H9 (cell line): ENCODE results near the gene P4HB. TPM values are rescaled to one million over a fixed set of nuclear protein-coding genes. Genes with fewer than 3 reads are reported as not detected.

Experiments used
- DNase-seq: peaks from one replicate; pipeline ENCODE4 v3.0.0-alpha.2; 2017
- H2AFZ ChIP-seq: one replicate; pipeline ENCODE4 v1.6.1; 2013; ENCODE audit warnings: mild to moderate bottlenecking, low read length, control low read depth, moderate library complexity
- H2AK5ac ChIP-seq: 2 replicates; pipeline ENCODE4 v1.6.1; 2013; ENCODE audit warnings: low read length, control low read depth, mixed read lengths; ENCODE audit not compliant: insufficient read length
- H2BK120ac ChIP-seq: one replicate; pipeline ENCODE4 v1.6.1; 2013; ENCODE audit warnings: low read depth, mild to moderate bottlenecking, low read length, control low read depth, inconsistent platforms; ENCODE audit not compliant: poor library complexity, severe bottlenecking
- H2BK12ac ChIP-seq: 2 replicates; pipeline ENCODE4 v1.6.1; 2013; ENCODE audit warnings: low read length, control low read depth, mixed read lengths, low read depth; ENCODE audit not compliant: insufficient read length
- H2BK15ac ChIP-seq: 2 replicates; pipeline ENCODE4 v1.6.1; 2013; ENCODE audit warnings: low read depth, low read length, control low read depth
- H2BK20ac ChIP-seq: one replicate; pipeline ENCODE4 v1.6.1; 2013; ENCODE audit warnings: low read depth, mild to moderate bottlenecking, low read length, control low read depth, inconsistent platforms; ENCODE audit not compliant: poor library complexity, severe bottlenecking
- H2BK5ac ChIP-seq: 2 replicates; pipeline ENCODE4 v1.6.1; 2013; ENCODE audit warnings: low read length, control low read depth, mixed read lengths; ENCODE audit not compliant: insufficient read length
- H3K14ac ChIP-seq: 2 replicates; pipeline ENCODE4 v1.6.1; 2013; ENCODE audit warnings: low read length, control low read depth; ENCODE audit not compliant: insufficient read depth
- H3K18ac ChIP-seq: 2 replicates; pipeline ENCODE4 v1.6.1; 2013; ENCODE audit warnings: low read depth, mild to moderate bottlenecking, mixed read lengths, low read length, control low read depth; ENCODE audit not compliant: insufficient read length
- H3K23ac ChIP-seq: 2 replicates; pipeline ENCODE4 v1.6.1; 2013; ENCODE audit warnings: low read length, control low read depth, mixed read lengths, low read depth; ENCODE audit not compliant: insufficient read length
- H3K23me2 ChIP-seq: 2 replicates; pipeline ENCODE4 v1.6.1; 2013; ENCODE audit warnings: low read depth, mild to moderate bottlenecking, mixed read lengths, low read length, control low read depth; ENCODE audit not compliant: insufficient read length, poor library complexity, severe bottlenecking
- H3K27ac ChIP-seq: 2 replicates; pipeline ENCODE4 v1.5.1; 2013; ENCODE audit warnings: low read length, control low read depth, mixed read lengths, low read depth; ENCODE audit not compliant: insufficient read length
- H3K27me3 ChIP-seq: 2 replicates; pipeline ENCODE4 v1.6.1; 2013; ENCODE audit warnings: low read length, control low read depth, inconsistent platforms; ENCODE audit not compliant: insufficient read depth
- H3K4ac ChIP-seq: 2 replicates; pipeline ENCODE4 v1.6.1; 2013; ENCODE audit warnings: low read depth, mild to moderate bottlenecking, control low read depth, inconsistent platforms, low read length, moderate library complexity
- H3K4me1 ChIP-seq: 2 replicates; pipeline ENCODE4 v1.6.1; 2013; ENCODE audit warnings: low read length, control low read depth, inconsistent platforms; ENCODE audit not compliant: insufficient read depth
- H3K4me2 ChIP-seq: 2 replicates; pipeline ENCODE4 v1.6.1; 2013; ENCODE audit warnings: low read length, control low read depth, mixed read lengths; ENCODE audit not compliant: insufficient read length, insufficient read depth
- H3K56ac ChIP-seq: 2 replicates; pipeline ENCODE4 v1.6.1; 2013; ENCODE audit warnings: low read depth, mild to moderate bottlenecking, mixed read lengths, low read length, control low read depth; ENCODE audit not compliant: insufficient read length
- H3K79me1 ChIP-seq: 2 replicates; pipeline ENCODE4 v1.6.1; 2013; ENCODE audit warnings: low read depth, mild to moderate bottlenecking, moderate library complexity, low read length, control low read depth, inconsistent platforms; ENCODE audit not compliant: insufficient read depth, poor library complexity, severe bottlenecking
- H3K79me2 ChIP-seq: 2 replicates; pipeline ENCODE4 v1.6.1; 2013; ENCODE audit warnings: low read length, control low read depth, inconsistent platforms; ENCODE audit not compliant: insufficient read depth
- H3K9ac ChIP-seq: 2 replicates; pipeline ENCODE4 v1.6.1; 2013; ENCODE audit warnings: low read length, control low read depth, mixed read lengths; ENCODE audit not compliant: insufficient read length; ENCODE audit errors: extremely low read depth
- H3K9me3 ChIP-seq: one replicate; pipeline ENCODE4 v1.6.1; 2013; ENCODE audit warnings: low read depth, low read length, inconsistent platforms; ENCODE audit not compliant: control insufficient read depth
- H3T11ph ChIP-seq: one replicate; pipeline ENCODE4 v1.6.1; 2013; ENCODE audit warnings: mild to moderate bottlenecking, low read length, control low read depth, inconsistent platforms
- H4K20me1 ChIP-seq: one replicate; pipeline ENCODE4 v1.6.1; 2013; ENCODE audit not compliant: control insufficient read depth, insufficient read length, insufficient read depth
- H4K5ac ChIP-seq: 2 replicates; pipeline ENCODE4 v1.6.1; 2013; ENCODE audit warnings: low read depth, mild to moderate bottlenecking, mixed read lengths, low read length, control low read depth; ENCODE audit not compliant: insufficient read length
- H4K8ac ChIP-seq: replicated peaks from 2 replicates; pipeline ENCODE4 v1.6.1; 2013; ENCODE audit warnings: low read length, control low read depth, mixed read lengths, low read depth; ENCODE audit not compliant: insufficient read length
- H4K91ac ChIP-seq: 2 replicates; pipeline ENCODE4 v1.6.1; 2013; ENCODE audit warnings: low read depth, mild to moderate bottlenecking, moderate library complexity, mixed read lengths, low read length, control low read depth; ENCODE audit not compliant: insufficient read length
- H3K27ac Mint-ChIP-seq, 3 experiments: 2 replicates in 2 of 3; 3 replicates in 1 of 3; pipeline ENCODE4 v1.8.0; 2020 to 2021; ENCODE audit warnings: mixed read lengths in 3 of 3, mild to moderate bottlenecking in 1 of 3, moderate library complexity in 1 of 3
- H3K27me3 Mint-ChIP-seq: 2 replicates; pipeline ENCODE4 v1.8.0; 2021; ENCODE audit warnings: low read depth, mild to moderate bottlenecking, moderate library complexity, mixed read lengths
- H3K36me3 Mint-ChIP-seq, 3 experiments: 2 replicates in 2 of 3; 3 replicates in 1 of 3; pipeline ENCODE4 v1.8.0; 2020 to 2021; ENCODE audit warnings: low read depth in 3 of 3, mixed read lengths in 3 of 3; ENCODE audit not compliant: insufficient read depth in 1 of 3
- H3K4me1 Mint-ChIP-seq, 2 experiments: 2 replicates each; pipeline ENCODE4 v1.8.0; 2020; ENCODE audit warnings: mixed read lengths in 2 of 2
- H3K4me3 Mint-ChIP-seq, 2 experiments: 2 replicates in 1 of 2; 3 replicates in 1 of 2; pipeline ENCODE4 v1.8.0; 2020 to 2021; ENCODE audit warnings: mild to moderate bottlenecking in 2 of 2, mixed read lengths in 2 of 2, moderate library complexity in 1 of 2
- H3K9me3 Mint-ChIP-seq, 2 experiments: 2 replicates in 1 of 2; 3 replicates in 1 of 2; pipeline ENCODE4 v1.8.0; 2020; ENCODE audit warnings: mild to moderate bottlenecking in 2 of 2, mixed read lengths in 2 of 2, moderate library complexity in 1 of 2
- WGBS: extraction: QIAGEN DNeasy Blood & Tissue Kit; methylation state at CpG from one replicate; pipeline ENCODE4 v1.1.7; 2013; ENCODE audit warnings: missing lambda C conversion rate, low lambda C conversion rate, mixed read lengths; ENCODE audit not compliant: insufficient read length; ENCODE audit errors: extremely low coverage; 5-methylcytosine and 5-hydroxymethylcytosine counted together
- total RNA-seq: library from RNA; stranded (reverse); gene quantifications from 2 replicates; pipeline ENCODE4 v1.2.1, GENCODE V29; 2021
- TF ChIP-seq, protein P1 (sequence below): fragments of 200-600 bp; sonication (generic); conservative IDR thresholded peaks from 3 replicates; pipeline ENCODE4 v1.8.0; 2021; ENCODE audit warnings: antibody characterized with exemption, mild to moderate bottlenecking

The P4HB gene
- total RNA-seq, 1 experiment from 2014 or later = 366 TPM

DNA sequence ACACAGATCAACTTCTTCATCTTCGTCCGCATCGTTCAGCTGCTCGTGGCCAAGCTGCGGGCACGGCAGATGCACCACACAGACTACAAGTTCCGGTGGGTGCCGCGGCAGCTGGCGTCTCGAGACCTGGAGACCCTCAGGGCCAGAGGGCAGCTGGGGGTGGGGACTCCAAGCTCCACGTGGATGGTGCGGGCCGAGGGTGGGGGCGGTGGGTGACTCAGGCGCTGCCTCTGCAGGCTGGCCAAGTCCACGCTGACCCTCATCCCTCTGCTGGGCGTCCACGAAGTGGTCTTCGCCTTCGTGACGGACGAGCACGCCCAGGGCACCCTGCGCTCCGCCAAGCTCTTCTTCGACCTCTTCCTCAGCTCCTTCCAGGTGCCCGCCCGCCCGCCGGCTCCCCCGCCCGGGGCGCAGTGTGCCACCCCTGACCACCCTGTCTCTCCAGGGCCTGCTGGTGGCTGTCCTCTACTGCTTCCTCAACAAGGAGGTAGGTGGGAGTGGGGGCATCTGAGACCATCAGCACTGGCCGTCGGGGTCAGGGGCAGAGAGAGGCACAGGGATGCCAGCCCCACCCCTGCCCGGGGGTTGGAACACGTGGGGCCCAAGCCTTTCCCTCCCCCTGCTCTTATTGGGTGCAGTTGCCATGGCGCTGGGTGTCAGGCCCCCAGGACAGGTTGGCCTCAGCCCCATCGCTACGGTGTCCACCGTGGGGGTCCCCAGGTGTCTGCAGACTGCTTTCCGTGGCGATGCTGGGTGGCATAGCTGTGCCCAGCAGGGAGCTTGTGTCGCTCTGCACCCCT, 47.6 kb downstream of the P4HB start:
- H2BK120ac ChIP-seq = no peak overlapping the region
- no peak overlapping the region for H3K4ac ChIP-seq
- Mint-ChIP-seq H3K36me3 (no peaks in the 10 kb centered on the region), H3K4me1 (peaks cover 0 to 3% of the 10 kb centered on the region in 2 experiments; a peak in 1 of 4 replicates), H3K27ac (no peak overlapping the region), H3K27me3 (peaks cover 30% of the 10 kb centered on the region), H3K4me3 (no peak overlapping the region), H3K9me3 (no peaks in the 10 kb centered on the region; a peak in 2 of 5 replicates)
- no peaks in the 10 kb centered on the region for H3K23me2 ChIP-seq
- H3K9ac ChIP-seq = no peak overlapping the region
- H3K27me3 ChIP-seq = no peaks in the 10 kb centered on the region; the same call in 1 of the 2 replicates
- H3T11ph ChIP-seq = no peak overlapping the region
- no peak for DNase-seq
- no peak overlapping the region for H4K8ac ChIP-seq
- WGBS = no CpG with 5 or more reads among the region's 45 CpGs
- no peaks in the 10 kb centered on the region for H4K20me1 ChIP-seq
- no peak overlapping the region for H2AK5ac ChIP-seq
- no peak overlapping the region for H2BK15ac ChIP-seq
- no peak overlapping the region for H3K27ac ChIP-seq
- TF ChIP-seq, protein P1, sequence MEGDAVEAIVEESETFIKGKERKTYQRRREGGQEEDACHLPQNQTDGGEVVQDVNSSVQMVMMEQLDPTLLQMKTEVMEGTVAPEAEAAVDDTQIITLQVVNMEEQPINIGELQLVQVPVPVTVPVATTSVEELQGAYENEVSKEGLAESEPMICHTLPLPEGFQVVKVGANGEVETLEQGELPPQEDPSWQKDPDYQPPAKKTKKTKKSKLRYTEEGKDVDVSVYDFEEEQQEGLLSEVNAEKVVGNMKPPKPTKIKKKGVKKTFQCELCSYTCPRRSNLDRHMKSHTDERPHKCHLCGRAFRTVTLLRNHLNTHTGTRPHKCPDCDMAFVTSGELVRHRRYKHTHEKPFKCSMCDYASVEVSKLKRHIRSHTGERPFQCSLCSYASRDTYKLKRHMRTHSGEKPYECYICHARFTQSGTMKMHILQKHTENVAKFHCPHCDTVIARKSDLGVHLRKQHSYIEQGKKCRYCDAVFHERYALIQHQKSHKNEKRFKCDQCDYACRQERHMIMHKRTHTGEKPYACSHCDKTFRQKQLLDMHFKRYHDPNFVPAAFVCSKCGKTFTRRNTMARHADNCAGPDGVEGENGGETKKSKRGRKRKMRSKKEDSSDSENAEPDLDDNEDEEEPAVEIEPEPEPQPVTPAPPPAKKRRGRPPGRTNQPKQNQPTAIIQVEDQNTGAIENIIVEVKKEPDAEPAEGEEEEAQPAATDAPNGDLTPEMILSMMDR = no peak
- no peaks in the 10 kb centered on the region for H3K79me1 ChIP-seq
- H2BK20ac ChIP-seq = no peak overlapping the region
- H3K23ac ChIP-seq = no peak overlapping the region
- no peak overlapping the region for H3K18ac ChIP-seq
- no peak overlapping the region for H3K4me2 ChIP-seq
- no peak overlapping the region for H4K91ac ChIP-seq
- no peak overlapping the region; the same call in 1 of the 2 replicates for H3K14ac ChIP-seq
- H2BK5ac ChIP-seq = no peak overlapping the region
- no peak overlapping the region for H4K5ac ChIP-seq
- no peaks in the 10 kb centered on the region for H3K79me2 ChIP-seq
- H2AFZ ChIP-seq = no peak overlapping the region
- no peak overlapping the region for H3K56ac ChIP-seq
- H3K9me3 ChIP-seq = no peaks in the 10 kb centered on the region
- H2BK12ac ChIP-seq = no peak overlapping the region
- H3K4me1 ChIP-seq = no peaks in the 10 kb centered on the region
